ENCODE data around the gene ALOX5. TPM values are rescaled to one million over a fixed set of nuclear protein-coding genes. Genes with fewer than 3 reads are reported as not detected.

Gene ALOX5
- total RNA-seq, 1 experiment from 2014 or later, result 6.1 TPM

GRCh38 chr10:45372251-45372951 lies 1.6 kb upstream of the ALOX5 start:
- Histone ChIP-seq H3K9ac (ENCODE audit: low read length) (no peak overlapping the region), H4K20me1 (ENCODE audit: insufficient read depth) (no peaks in the 10 kb centered on the region), H3K9me2 (ENCODE audit: insufficient read depth) (no peaks in the 10 kb centered on the region), H3K9me3 (ENCODE audit: control insufficient read depth in 1 of 2, insufficient read depth in 1 of 2, low read depth in 1 of 2, low read length in 2 of 2) (no peaks in the 10 kb centered on the region), H3K4me3 (replicated peaks in 1 of 2; ENCODE audit: low read depth in 1 of 2, low read length in 2 of 2) (no peak overlapping the region), H3K27ac (ENCODE audit: low read depth, low read length) (no peak overlapping the region), H3K4me1 (ENCODE audit: control insufficient read depth in 1 of 2, insufficient read depth in 2 of 2, low read length in 2 of 2) (peaks cover 14 to 37% of the 10 kb centered on the region in 2 experiments; a peak in 3 of 4 replicates), H3K4me2 (ENCODE audit: low read length) (peak overlapping the region; percentile 92; the same call in 1 of the 2 replicates), H2AFZ (ENCODE audit: low read depth, low read length, poor library complexity, severe bottlenecking) (no peak overlapping the region), H3K79me2 (ENCODE audit: insufficient read depth, low read length) (no peaks in the 10 kb centered on the region), H3K36me3 (ENCODE audit: control insufficient read depth in 1 of 2, insufficient read depth in 2 of 2, low read length in 2 of 2) (no peaks in the 10 kb centered on the region), H3K27me3 (ENCODE audit: insufficient read depth, low read length) (peaks cover 50% of the 10 kb centered on the region)
- TF ChIP-seq RAD21 (IDR thresholded peaks at IDR 0.05; ENCODE audit: low read depth), result no peak
- TF ChIP-seq EZH2 (IDR thresholded peaks at IDR 0.05), result peak; percentile 14; the same call in 1 of the 2 replicates
- no TSS peak for BruUV-seq (replicated peaks)
- DNase-seq (ENCODE audit: low read depth, low spot score) (no peak), ATAC-seq (no peak)
- POLR2A ChIA-PET, result no interaction called here
- intact Hi-C loops (cut with micrococcal nuclease), result no loop called here
- CTCF ChIA-PET, result no interaction called here
- RAD21 ChIA-PET (ENCODE audit: low non-redundant PET in 1 of 2, low total read pairs in 2 of 2, uncharacterized antibody in 2 of 2, unreplicated experiment in 2 of 2), result no interaction called here

DNA sequence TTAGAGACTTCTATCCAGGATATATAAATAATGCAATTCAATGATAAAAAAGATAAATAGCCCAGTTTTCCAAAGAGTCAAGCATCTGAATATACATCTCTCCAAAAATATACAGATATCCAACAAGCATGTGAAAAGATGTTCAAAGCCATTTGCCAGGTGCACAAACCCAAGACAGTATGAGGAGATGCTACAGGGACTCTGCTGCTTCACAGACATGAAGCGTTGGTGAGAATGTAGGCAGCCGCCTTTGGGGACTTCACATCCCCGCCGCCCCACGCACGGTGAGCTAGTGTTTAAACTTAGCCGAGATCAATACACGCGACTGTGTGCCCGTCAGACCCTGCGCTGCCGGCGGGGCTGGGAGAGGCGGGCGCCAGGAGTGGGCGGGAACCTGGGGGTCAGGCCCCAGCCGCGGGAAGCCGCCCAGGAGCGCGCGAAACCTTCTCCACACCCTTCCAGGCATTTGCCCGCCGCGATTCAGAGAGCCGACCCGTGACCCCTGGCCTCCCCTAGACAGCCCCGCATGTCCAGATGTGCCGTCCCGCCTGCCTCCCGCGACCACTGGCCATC lies 927 bp upstream of the ALOX5 start:
- Histone ChIP-seq H3K79me2 (ENCODE audit: insufficient read depth, low read length) (no peaks in the 10 kb centered on the region), H3K27ac (ENCODE audit: low read depth, low read length) (no peak overlapping the region), H3K9me2 (ENCODE audit: insufficient read depth) (no peaks in the 10 kb centered on the region), H3K36me3 (ENCODE audit: control insufficient read depth in 1 of 2, insufficient read depth in 2 of 2, low read length in 2 of 2) (no peaks in the 10 kb centered on the region), H3K9ac (ENCODE audit: low read length) (no peak overlapping the region), H3K4me2 (ENCODE audit: low read length) (peak overlapping the region; percentile 92), H4K20me1 (ENCODE audit: insufficient read depth) (no peaks in the 10 kb centered on the region), H3K4me1 (ENCODE audit: control insufficient read depth in 1 of 2, insufficient read depth in 2 of 2, low read length in 2 of 2) (peaks cover 14 to 37% of the 10 kb centered on the region in 2 experiments; a peak in 3 of 4 replicates), H3K4me3 (replicated peaks in 1 of 2; ENCODE audit: low read depth in 1 of 2, low read length in 2 of 2) (peak overlapping the region; percentile 35 to 52), H2AFZ (ENCODE audit: low read depth, low read length, poor library complexity, severe bottlenecking) (no peak overlapping the region), H3K27me3 (ENCODE audit: insufficient read depth, low read length) (peaks cover 50% of the 10 kb centered on the region), H3K9me3 (ENCODE audit: control insufficient read depth in 1 of 2, insufficient read depth in 1 of 2, low read depth in 1 of 2, low read length in 2 of 2) (no peaks in the 10 kb centered on the region)
- POLR2A ChIA-PET, result no interaction called here
- RAD21 ChIA-PET (ENCODE audit: low non-redundant PET in 1 of 2, low total read pairs in 2 of 2, uncharacterized antibody in 2 of 2, unreplicated experiment in 2 of 2), result no interaction called here
- ATAC-seq (peak; percentile 48), DNase-seq (ENCODE audit: low read depth, low spot score) (no peak)
- no TSS peak for BruUV-seq (replicated peaks)
- CTCF ChIA-PET, result no interaction called here
- intact Hi-C loops (cut with micrococcal nuclease), result no loop called here
- TF ChIP-seq EZH2phosphoT487 (IDR thresholded peaks at IDR 0.05; ENCODE audit: borderline replicate concordance) (no peak), SP1 (IDR thresholded peaks at IDR 0.05; ENCODE audit: low read depth) (no peak), TCF7L2 (IDR thresholded peaks at IDR 0.05; ENCODE audit: borderline replicate concordance, extremely low read depth, insufficient read depth, insufficient read length) (no peak), ZBTB33 (IDR thresholded peaks at IDR 0.05; ENCODE audit: extremely low read depth, insufficient replicate concordance, low read length) (no peak), SIN3A (IDR thresholded peaks at IDR 0.05; ENCODE audit: low read depth) (no peak), JUND (IDR thresholded peaks at IDR 0.05) (no peak), MAX (IDR thresholded peaks at IDR 0.05) (no peak), POLR2AphosphoS5 (IDR thresholded peaks at IDR 0.05; ENCODE audit: low read depth, low read length) (no peak), ELF1 (IDR thresholded peaks at IDR 0.05; ENCODE audit: borderline replicate concordance, low read depth) (no peak), CBX3 (IDR thresholded peaks at IDR 0.05; ENCODE audit: low read depth) (no peak), ZNF274 (IDR thresholded peaks at IDR 0.05; ENCODE audit: low read depth, low read length) (no peak), EGR1 (IDR thresholded peaks at IDR 0.05; ENCODE audit: low read depth) (no peak)
- TF ChIP-seq, protein P1, sequence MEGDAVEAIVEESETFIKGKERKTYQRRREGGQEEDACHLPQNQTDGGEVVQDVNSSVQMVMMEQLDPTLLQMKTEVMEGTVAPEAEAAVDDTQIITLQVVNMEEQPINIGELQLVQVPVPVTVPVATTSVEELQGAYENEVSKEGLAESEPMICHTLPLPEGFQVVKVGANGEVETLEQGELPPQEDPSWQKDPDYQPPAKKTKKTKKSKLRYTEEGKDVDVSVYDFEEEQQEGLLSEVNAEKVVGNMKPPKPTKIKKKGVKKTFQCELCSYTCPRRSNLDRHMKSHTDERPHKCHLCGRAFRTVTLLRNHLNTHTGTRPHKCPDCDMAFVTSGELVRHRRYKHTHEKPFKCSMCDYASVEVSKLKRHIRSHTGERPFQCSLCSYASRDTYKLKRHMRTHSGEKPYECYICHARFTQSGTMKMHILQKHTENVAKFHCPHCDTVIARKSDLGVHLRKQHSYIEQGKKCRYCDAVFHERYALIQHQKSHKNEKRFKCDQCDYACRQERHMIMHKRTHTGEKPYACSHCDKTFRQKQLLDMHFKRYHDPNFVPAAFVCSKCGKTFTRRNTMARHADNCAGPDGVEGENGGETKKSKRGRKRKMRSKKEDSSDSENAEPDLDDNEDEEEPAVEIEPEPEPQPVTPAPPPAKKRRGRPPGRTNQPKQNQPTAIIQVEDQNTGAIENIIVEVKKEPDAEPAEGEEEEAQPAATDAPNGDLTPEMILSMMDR (IDR thresholded peaks at IDR 0.05 in 2 of 3, conservative IDR thresholded peaks at IDR 0.05 in 1 of 3; ENCODE audit: borderline replicate concordance in 1 of 3, insufficient read depth in 1 of 3, low read depth in 2 of 3, low read length in 2 of 3), result no peak

Data from HCT116 (cell line).